Measurements from ENCODE around the gene SAYSD1. TPM values are rescaled to one million over a fixed set of nuclear protein-coding genes. Genes with fewer than 3 reads are reported as not detected.

SAYSD1 gene
- total and polyA plus RNA-seq, 2 of the 8 experiments (the other 6 are each of a cell fraction or from before 2014, with no cell fraction given): 6.7 to 7.9 TPM

DNA sequence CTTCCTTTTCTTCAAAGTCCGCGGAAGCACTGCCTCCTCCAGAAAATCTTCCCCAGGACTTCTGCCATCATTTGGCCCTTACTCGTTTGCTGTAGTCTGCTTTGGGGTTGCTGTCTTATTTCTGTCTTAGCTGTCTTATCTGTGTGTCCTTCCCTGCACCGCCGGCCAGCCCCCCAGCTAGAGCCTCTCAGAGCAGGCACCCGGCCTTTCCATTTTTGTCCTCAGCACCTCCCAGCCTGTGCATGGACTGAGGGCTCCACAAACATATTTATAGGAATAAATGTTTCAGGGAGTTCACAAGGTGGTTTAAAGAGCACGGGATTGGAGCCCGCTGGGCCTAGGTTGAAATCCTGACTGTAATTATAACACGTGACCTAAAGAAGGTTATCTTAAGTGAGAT is 58.3 kb downstream of the SAYSD1 start:
- no peak overlapping the region for H4K5ac ChIP-seq (ENCODE audit: insufficient read length, low read depth, low read length)
- no peak overlapping the region for H2BK20ac ChIP-seq (ENCODE audit: low read length)
- ChIA-PET POLR2A (ENCODE audit: partially characterized antibody) (no interaction called here), CTCF (ENCODE audit: partially characterized antibody) (interaction anchor here (0.7 kb wide), 1 partner anchor 27 kb away, joined by 3 read pairs; no protein-coding TSS in a partner anchor)
- H3K79me2 ChIP-seq (ENCODE audit: control insufficient read depth in 1 of 2, insufficient read depth in 2 of 2, low read length in 2 of 2): no peaks in the 10 kb centered on the region
- H2AFZ ChIP-seq (ENCODE audit: low read length): no peak overlapping the region
- no peak overlapping the region for H2BK15ac ChIP-seq (ENCODE audit: low read length)
- peaks cover 0 to 13% (median under 1%) of the 10 kb centered on the region in 4 experiments; a peak in 4 of 7 replicates for H3K4me1 ChIP-seq (replicated peaks in 1 of 4; ENCODE audit: control insufficient read depth in 3 of 4, insufficient read depth in 4 of 4, low read length in 3 of 4)
- no peak overlapping the region for H4K91ac ChIP-seq (replicated peaks; ENCODE audit: insufficient read length, low read length)
- H3K79me1 ChIP-seq (ENCODE audit: low read depth, low read length): 0 out of 2 replicates have a peak, but pooled peaks cover 2% of the 10 kb centered on the region
- no peak overlapping the region for H3K56ac ChIP-seq (replicated peaks; ENCODE audit: insufficient read length, low read depth, low read length)
- no peak overlapping the region for H3K23ac ChIP-seq (ENCODE audit: insufficient read length)
- no peak overlapping the region for H2BK12ac ChIP-seq (ENCODE audit: low read depth, low read length)
- peaks cover 0 to 3% (median 2%) of the 10 kb centered on the region in 4 experiments; a peak in 2 of 8 replicates for H3K36me3 ChIP-seq (ENCODE audit: control insufficient read depth in 2 of 4, insufficient read depth in 4 of 4, low read length in 3 of 4)
- peaks cover 0 to 3% (median 1%) of the 10 kb centered on the region in 4 experiments; a peak in 2 of 7 replicates for H3K27me3 ChIP-seq (replicated peaks in 1 of 4; ENCODE audit: control insufficient read depth in 3 of 4, extremely low read depth in 1 of 4, insufficient read depth in 3 of 4, low read length in 3 of 4)
- no peak overlapping the region for H4K8ac ChIP-seq (ENCODE audit: extremely low read depth, insufficient read depth, low read length)
- no peak overlapping the region for H3K27ac ChIP-seq (ENCODE audit: low read depth, low read length)
- no peak overlapping the region for H3K14ac ChIP-seq (ENCODE audit: insufficient read length)
- no peak overlapping the region for H3K4me2 ChIP-seq (ENCODE audit: insufficient read depth in 1 of 2, low read depth in 2 of 2, low read length in 2 of 2)
- H3K4ac ChIP-seq (replicated peaks; ENCODE audit: insufficient read length, low read depth, low read length): no peak overlapping the region
- DNase-seq (ENCODE audit: low read depth in 1 of 2, low spot score in 2 of 2) (no peak), FAIRE-seq (no peak)
- 90% methylated on average over 9 of the region's 9 CpGs; no CpG with 5 or more reads in 1 of the 2 experiments for WGBS, 2 experiments (ENCODE audit: extremely low coverage in 1 of 2, insufficient coverage in 1 of 2, insufficient read length in 1 of 2, insufficient replicate concordance in 2 of 2, low coverage in 1 of 2, low lambda C conversion rate in 2 of 2, missing lambda C conversion rate in 1 of 2)
- H4K20me1 ChIP-seq (replicated peaks in 1 of 2; ENCODE audit: control insufficient read depth in 1 of 2, insufficient read depth in 2 of 2, low read length in 2 of 2): peaks cover 0 to 4% of the 10 kb centered on the region in 2 experiments
- no peak overlapping the region for H2BK120ac ChIP-seq (replicated peaks; ENCODE audit: low read depth, low read length)
- TF ChIP-seq EZH2 (IDR thresholded peaks at IDR 0.05; ENCODE audit: low read depth, low read length, severe bottlenecking) (no peak), CBX8 (IDR thresholded peaks at IDR 0.05; ENCODE audit: borderline replicate concordance, low read depth, low read length) (no peak), FOSL1 (IDR thresholded peaks at IDR 0.05; ENCODE audit: insufficient read depth, low read depth, low read length) (no peak), JUN (IDR thresholded peaks at IDR 0.05; ENCODE audit: low read depth, low read length) (no peak), POLR2A (IDR thresholded peaks at IDR 0.05; ENCODE audit: control extremely low read depth in 1 of 2, low read depth in 2 of 2, low read length in 2 of 2) (no peak), ZNF274 (IDR thresholded peaks at IDR 0.05; ENCODE audit: borderline replicate concordance, extremely low read depth, low read length) (no peak), SP2 (IDR thresholded peaks at IDR 0.05; ENCODE audit: low read length) (no peak), TAF7 (optimal IDR thresholded peaks at IDR 0.05; ENCODE audit: borderline replicate concordance, low read depth, low read length) (no peak)
- TF ChIP-seq, protein P1, sequence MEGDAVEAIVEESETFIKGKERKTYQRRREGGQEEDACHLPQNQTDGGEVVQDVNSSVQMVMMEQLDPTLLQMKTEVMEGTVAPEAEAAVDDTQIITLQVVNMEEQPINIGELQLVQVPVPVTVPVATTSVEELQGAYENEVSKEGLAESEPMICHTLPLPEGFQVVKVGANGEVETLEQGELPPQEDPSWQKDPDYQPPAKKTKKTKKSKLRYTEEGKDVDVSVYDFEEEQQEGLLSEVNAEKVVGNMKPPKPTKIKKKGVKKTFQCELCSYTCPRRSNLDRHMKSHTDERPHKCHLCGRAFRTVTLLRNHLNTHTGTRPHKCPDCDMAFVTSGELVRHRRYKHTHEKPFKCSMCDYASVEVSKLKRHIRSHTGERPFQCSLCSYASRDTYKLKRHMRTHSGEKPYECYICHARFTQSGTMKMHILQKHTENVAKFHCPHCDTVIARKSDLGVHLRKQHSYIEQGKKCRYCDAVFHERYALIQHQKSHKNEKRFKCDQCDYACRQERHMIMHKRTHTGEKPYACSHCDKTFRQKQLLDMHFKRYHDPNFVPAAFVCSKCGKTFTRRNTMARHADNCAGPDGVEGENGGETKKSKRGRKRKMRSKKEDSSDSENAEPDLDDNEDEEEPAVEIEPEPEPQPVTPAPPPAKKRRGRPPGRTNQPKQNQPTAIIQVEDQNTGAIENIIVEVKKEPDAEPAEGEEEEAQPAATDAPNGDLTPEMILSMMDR (IDR thresholded peaks at IDR 0.05; ENCODE audit: control extremely low read depth in 1 of 3, insufficient read depth in 1 of 3, low read depth in 1 of 3, low read length in 3 of 3): no peak
- no peak overlapping the region for H2BK5ac ChIP-seq (ENCODE audit: low read depth, low read length)
- no peaks in the 10 kb centered on the region; the same call in 1 of the 2 replicates for H3K23me2 ChIP-seq (ENCODE audit: low read depth, low read length)
- H3K9me3 ChIP-seq (ENCODE audit: insufficient read depth in 2 of 2, low read depth in 1 of 2, low read length in 1 of 2): no peaks in the 10 kb centered on the region
- H3K4me3 ChIP-seq (ENCODE audit: extremely low read depth in 1 of 4, insufficient read depth in 2 of 4, low read depth in 3 of 4, low read length in 4 of 4): no peak overlapping the region
- H2AK5ac ChIP-seq (ENCODE audit: low read depth, low read length): no peak overlapping the region
- H3K18ac ChIP-seq (ENCODE audit: extremely low read depth, low read length): no peak overlapping the region
- H3K9ac ChIP-seq (replicated peaks in 1 of 4; ENCODE audit: extremely low read depth in 1 of 4, low read depth in 3 of 4, low read length in 3 of 4): no peak overlapping the region

Measured in H1 (cell line).